DMS153 treated with DMSO at 0.1 percent for 48 hours (cell line): ENCODE results near the gene TWF2.

ENCODE experiments used
- DNase-seq: peaks from one replicate; lab custom pipeline; 2025; ENCODE audit not compliant: unreplicated experiment; lab: John Stamatoyannopoulos, UW

TWF2 gene

DNA sequence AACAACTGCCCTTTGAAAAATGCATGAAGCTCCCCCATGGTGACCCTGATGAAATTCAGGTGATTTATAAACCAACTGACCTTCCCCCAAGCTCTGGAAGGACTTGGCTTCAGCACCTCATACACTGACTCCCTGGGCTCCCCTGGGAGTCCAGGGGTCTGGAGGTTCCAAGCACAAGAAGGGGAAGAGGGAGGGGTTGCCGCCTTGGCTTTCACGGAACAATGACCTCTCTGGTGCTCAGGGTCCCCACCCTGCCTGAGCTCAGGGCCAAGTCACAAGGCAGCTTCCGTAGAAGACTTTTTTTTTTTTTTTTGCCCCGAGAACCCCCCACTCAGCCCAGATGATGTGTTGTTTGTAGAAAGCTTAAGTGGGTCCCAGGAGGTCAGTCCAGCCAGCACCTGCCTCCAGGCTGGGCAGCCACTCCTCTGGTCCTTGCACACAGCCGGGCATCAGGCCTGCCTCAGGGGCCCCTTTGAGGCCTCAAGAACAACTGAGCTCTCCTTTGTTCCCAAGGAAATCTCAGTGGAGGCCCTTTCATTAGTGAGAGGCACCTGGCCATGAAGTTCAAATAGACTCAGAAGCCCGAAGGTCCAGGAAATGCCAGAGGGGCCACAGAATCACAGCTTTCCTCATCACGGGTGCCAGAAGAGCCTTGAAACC, 55.0 kb downstream of the TWF2 start:
- DNase-seq: no peak

GRCh38 chr3:52182691-52183090, 56.3 kb downstream of the TWF2 start:
- no peak for DNase-seq

DNA sequence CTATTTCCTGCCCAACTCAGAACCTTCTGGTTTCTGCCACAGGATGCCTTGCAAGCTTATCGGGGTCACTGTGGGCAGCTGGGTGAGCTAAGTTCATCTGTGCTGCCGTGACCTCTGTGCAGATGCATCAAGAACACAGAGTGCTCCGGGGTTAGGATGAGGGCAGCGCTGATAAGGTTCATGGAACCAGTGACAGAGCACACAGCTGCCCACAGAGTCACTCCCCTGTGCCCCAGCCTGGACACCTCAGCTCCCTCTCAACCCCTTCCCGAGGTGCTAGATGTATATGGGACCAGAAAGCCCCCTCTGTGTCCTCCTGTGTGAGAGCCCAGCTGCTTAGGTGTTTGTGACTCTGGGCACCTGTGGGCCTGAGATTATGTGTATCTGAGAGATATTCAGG, 56.8 kb downstream of the TWF2 start:
- no peak for DNase-seq

DNA sequence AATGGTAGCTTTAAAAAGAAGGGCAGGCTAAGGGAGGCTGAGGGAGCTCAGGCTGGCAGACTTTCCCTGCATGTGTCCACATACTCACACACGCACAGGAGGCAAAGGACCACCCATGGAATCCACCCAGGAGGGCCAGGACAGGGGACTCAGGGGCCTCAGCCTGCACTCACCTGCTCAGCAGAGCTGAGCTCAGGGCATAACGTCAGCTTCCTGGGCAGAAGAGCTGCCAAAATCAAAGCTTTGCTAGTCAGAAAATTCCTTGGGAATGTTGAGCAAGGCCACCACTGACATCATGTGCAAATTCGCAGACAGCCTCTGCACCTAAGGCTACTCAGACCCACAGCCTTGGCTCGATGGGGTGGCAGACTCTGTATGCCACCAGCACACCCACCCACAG, 57.4 kb downstream of the TWF2 start:
- DNase-seq: no peak
